ENCODE measurements around the gene RNF5.

DNA sequence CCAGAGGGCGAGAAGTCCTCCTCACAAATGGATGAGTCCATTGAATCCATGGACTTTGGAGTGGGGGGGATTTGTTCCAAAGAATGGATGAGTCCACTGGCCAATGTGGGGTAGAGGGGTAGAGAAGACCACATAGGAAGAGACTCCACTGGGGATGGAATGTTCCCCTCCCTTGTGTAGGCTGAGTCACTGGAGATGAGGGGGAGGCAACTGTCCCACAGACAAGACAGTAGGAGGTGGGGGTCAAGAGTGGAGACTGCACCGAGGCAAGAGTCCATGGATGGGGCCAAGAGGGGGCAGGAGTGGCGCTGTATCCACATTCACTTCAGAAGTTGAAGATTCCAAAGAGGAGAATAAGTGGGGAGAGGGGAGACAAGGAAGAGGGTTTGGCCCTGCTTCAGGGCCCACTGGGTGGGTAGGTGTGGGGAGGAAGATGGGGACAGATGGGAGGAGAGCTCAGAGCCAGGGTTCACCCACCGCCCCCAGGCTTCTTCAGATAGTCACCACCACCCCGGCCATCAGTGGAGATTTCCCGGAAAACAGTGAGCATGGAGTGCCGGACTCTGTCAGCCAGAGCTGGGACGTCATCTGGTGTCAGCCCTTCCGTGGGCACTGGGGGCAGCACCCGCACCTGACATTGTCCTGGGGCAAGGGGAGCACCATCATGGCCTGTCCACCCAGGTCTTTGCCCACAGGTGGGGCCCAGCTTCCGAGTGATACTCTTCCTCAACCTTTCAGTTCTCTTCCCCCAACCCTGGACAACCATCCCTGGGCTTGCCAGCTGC, 9.2 kb upstream of the RNF5 start:
- TF ChIP-seq, protein P1, sequence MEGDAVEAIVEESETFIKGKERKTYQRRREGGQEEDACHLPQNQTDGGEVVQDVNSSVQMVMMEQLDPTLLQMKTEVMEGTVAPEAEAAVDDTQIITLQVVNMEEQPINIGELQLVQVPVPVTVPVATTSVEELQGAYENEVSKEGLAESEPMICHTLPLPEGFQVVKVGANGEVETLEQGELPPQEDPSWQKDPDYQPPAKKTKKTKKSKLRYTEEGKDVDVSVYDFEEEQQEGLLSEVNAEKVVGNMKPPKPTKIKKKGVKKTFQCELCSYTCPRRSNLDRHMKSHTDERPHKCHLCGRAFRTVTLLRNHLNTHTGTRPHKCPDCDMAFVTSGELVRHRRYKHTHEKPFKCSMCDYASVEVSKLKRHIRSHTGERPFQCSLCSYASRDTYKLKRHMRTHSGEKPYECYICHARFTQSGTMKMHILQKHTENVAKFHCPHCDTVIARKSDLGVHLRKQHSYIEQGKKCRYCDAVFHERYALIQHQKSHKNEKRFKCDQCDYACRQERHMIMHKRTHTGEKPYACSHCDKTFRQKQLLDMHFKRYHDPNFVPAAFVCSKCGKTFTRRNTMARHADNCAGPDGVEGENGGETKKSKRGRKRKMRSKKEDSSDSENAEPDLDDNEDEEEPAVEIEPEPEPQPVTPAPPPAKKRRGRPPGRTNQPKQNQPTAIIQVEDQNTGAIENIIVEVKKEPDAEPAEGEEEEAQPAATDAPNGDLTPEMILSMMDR (IDR thresholded peaks at IDR 0.05): no peak
- TF ChIP-seq POLR2A (IDR thresholded peaks at IDR 0.05) (no peak), POLR2AphosphoS5 (IDR thresholded peaks at IDR 0.05) (no peak)
